ENCODE data around the gene CRHBP.

CRHBP gene

DNA sequence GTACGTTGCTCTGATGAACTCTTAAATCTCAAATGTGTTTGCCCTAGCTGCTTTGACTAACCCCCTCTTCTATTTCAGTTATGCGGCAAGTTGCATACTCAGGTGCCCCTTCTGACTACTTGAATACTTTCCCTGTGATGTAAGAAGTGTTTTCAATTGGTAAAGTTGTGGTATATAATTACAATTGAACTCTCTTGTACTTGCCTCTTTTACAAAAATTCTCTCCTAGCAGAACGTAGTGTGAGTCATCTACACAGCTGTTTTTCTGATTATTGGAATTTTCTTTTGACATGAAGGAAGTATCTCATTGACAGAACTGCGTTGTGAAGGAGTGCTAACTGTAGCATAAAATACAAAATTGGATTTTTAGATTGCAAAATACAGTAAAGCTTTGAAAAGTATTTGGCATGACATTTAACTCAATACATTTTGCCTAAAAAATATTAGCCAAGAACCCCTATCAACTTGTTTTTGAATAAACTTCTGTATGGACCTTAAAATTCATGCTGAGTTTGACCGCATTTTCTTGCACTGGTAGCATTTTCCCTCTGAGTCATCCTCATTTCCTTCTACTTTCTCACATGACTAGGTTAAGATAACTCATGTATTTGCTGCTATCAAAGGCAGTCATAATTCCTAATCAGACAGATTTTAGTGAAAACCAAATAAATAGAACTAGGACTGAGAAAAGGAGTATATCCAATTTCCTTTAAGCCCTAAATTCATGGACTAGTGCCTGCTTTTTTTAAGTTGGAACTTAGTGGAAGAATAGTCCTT, 6.3 kb downstream of the CRHBP start:
- Histone ChIP-seq H3K4me3 (ENCODE audit: low read depth, low read length) (no peak overlapping the region), H3K36me3 (ENCODE audit: control insufficient read depth, insufficient read depth, low read length) (no peaks in the 10 kb centered on the region), H3K27me3 (ENCODE audit: control insufficient read depth, insufficient read depth, low read length) (peaks cover 22% of the 10 kb centered on the region), H3K9ac (ENCODE audit: low read length) (no peak overlapping the region), H3K27ac (ENCODE audit: low read depth, low read length) (no peak overlapping the region), H3K4me1 (ENCODE audit: control insufficient read depth, insufficient read depth, low read length) (peaks cover 14% of the 10 kb centered on the region), H3K9me3 (ENCODE audit: control insufficient read depth, insufficient read depth, low read depth, low read length) (no peaks in the 10 kb centered on the region)

DNA sequence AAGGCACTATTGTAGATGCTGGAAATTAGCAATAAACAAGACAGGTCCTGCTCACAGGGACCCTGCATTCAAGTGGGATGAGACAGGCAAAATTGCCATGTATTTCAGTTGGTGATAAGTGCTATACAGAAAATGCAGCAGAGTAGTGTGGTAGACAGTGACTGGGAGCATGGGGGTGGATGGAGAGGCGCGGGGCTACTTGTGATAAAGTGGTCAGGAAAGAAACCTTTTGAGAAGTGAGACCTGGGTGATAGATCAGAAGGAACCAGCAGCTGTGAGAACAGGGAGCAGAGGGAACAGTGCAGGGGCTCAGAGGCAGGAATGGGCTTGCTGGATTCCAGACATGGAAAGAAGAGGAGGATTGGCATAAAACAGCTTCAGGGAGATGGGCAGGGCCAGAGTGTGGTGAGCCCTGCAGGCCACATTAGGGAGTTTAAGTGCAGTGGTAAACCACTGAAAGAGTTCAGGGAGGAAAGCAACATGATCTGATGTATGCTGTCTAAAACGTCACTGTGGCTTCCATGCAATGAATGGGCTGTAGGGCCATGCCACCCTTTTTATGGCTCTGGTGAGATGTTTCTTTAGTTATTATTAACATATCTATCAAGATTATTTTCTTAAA, 7.3 kb downstream of the CRHBP start:
- no peak overlapping the region for H3K9ac ChIP-seq (ENCODE audit: low read length)
- peaks cover 13% of the 10 kb centered on the region for H3K27me3 ChIP-seq (ENCODE audit: control insufficient read depth, insufficient read depth, low read length)
- H3K4me1 ChIP-seq (ENCODE audit: control insufficient read depth, insufficient read depth, low read length) = peaks cover 11% of the 10 kb centered on the region
- H3K4me3 ChIP-seq (ENCODE audit: low read depth, low read length) = no peak overlapping the region
- H3K27ac ChIP-seq (ENCODE audit: low read depth, low read length) = no peak overlapping the region
- H3K36me3 ChIP-seq (ENCODE audit: control insufficient read depth, insufficient read depth, low read length) = no peaks in the 10 kb centered on the region
- H3K9me3 ChIP-seq (ENCODE audit: control insufficient read depth, insufficient read depth, low read depth, low read length) = no peaks in the 10 kb centered on the region

DNA sequence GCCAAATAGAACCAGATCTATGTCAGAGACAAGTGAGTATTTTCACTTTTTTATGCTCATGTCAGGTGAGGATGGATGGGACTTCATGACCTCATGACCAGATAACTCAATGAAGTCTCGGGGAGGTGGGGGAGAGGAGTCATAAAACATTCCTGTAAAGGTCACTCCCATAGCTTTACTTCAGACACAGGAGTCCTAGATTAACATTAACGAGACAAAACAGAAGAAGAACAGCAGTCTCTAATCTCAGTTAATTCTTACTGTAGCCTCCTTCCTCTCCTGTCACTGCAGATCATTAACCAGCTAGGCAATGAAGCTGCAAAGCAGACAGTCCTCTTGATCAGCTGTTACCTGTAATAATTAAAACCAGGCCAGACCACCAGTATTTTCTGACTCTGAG, 11.2 kb downstream of the CRHBP start:
- Histone ChIP-seq H3K27me3 (ENCODE audit: control insufficient read depth, insufficient read depth, low read length) (no peaks in the 10 kb centered on the region), H3K9ac (ENCODE audit: low read length) (no peak overlapping the region), H3K4me3 (ENCODE audit: low read depth, low read length) (no peak overlapping the region), H3K36me3 (ENCODE audit: control insufficient read depth, insufficient read depth, low read length) (no peaks in the 10 kb centered on the region), H3K27ac (ENCODE audit: low read depth, low read length) (no peak overlapping the region), H3K4me1 (ENCODE audit: control insufficient read depth, insufficient read depth, low read length) (peaks cover 5% of the 10 kb centered on the region), H3K9me3 (ENCODE audit: control insufficient read depth, insufficient read depth, low read depth, low read length) (no peaks in the 10 kb centered on the region)

DNA sequence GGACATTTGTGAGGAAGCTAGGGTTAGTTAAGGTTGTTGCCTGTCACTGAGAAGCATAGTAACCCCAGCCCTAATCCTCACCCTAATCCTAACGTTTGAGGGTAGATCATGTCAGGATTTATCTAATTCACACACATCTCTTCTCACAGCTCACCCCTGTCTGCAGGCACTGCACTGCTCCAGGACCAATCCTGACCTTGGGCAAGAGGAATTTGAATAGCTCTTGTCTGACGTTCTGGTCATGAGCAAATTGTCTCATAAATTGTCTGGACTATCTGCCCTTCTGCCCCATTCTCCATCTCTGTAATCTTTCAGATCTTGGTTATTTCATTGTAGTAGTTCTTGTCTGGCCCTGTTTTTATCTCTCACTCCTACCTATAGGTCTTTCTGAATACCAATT, 18.7 kb downstream of the CRHBP start:
- no peaks in the 10 kb centered on the region for H3K36me3 ChIP-seq (ENCODE audit: control insufficient read depth, insufficient read depth, low read length)
- no peaks in the 10 kb centered on the region for H3K9me3 ChIP-seq (ENCODE audit: control insufficient read depth, insufficient read depth, low read depth, low read length)
- no peak overlapping the region for H3K9ac ChIP-seq (ENCODE audit: low read length)
- no peak overlapping the region for H3K4me3 ChIP-seq (ENCODE audit: low read depth, low read length)
- H3K27ac ChIP-seq (ENCODE audit: low read depth, low read length) = no peak overlapping the region
- H3K27me3 ChIP-seq (ENCODE audit: control insufficient read depth, insufficient read depth, low read length) = no peaks in the 10 kb centered on the region
- no peaks in the 10 kb centered on the region for H3K4me1 ChIP-seq (ENCODE audit: control insufficient read depth, insufficient read depth, low read length)

DNA sequence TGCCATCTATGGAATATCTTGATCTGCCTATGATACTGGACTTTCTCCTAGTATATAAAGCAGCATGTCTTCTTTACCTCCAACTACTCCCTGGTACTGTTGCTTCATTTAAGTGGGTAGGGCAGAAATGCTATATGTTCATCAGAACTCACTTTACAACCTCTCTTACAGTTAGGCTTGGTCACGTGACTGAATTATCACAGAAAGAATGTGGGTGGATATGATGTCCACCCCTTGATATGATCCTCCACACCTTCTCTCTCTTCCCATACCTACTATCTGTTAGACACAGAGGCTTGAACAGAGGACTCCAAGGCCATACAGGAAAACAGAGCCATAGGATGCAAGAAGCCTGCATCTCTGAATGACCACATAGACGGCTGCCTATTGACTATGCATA, 19.8 kb downstream of the CRHBP start:
- Histone ChIP-seq H3K27me3 (ENCODE audit: control insufficient read depth, insufficient read depth, low read length) (no peaks in the 10 kb centered on the region), H3K36me3 (ENCODE audit: control insufficient read depth, insufficient read depth, low read length) (no peaks in the 10 kb centered on the region), H3K4me1 (ENCODE audit: control insufficient read depth, insufficient read depth, low read length) (no peaks in the 10 kb centered on the region), H3K9me3 (ENCODE audit: control insufficient read depth, insufficient read depth, low read depth, low read length) (no peaks in the 10 kb centered on the region), H3K9ac (ENCODE audit: low read length) (no peak overlapping the region), H3K4me3 (ENCODE audit: low read depth, low read length) (no peak overlapping the region), H3K27ac (ENCODE audit: low read depth, low read length) (no peak overlapping the region)

DNA sequence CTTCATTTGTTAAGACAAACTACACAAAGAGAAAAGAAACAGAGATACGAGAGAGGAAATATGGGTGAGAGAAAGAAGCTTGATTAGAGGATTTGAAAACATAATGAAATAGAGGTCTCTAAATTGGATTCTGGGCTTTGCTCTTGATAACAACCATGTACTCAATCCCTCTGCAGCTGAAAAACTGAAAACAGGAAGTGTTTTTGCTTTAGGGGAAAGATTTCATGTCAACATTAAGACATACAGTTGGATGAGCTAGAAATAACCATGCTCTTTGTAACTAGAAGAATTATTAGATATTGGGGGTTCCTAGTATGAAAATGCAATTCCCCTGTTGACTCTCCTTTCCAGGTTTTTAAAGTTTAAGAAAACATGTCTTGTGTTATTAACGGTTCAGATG, 21.9 kb downstream of the CRHBP start:
- no peak overlapping the region for H3K27ac ChIP-seq (ENCODE audit: low read depth, low read length)
- no peaks in the 10 kb centered on the region for H3K4me1 ChIP-seq (ENCODE audit: control insufficient read depth, insufficient read depth, low read length)
- H3K36me3 ChIP-seq (ENCODE audit: control insufficient read depth, insufficient read depth, low read length) = no peaks in the 10 kb centered on the region
- H3K9me3 ChIP-seq (ENCODE audit: control insufficient read depth, insufficient read depth, low read depth, low read length) = no peaks in the 10 kb centered on the region
- no peaks in the 10 kb centered on the region for H3K27me3 ChIP-seq (ENCODE audit: control insufficient read depth, insufficient read depth, low read length)
- no peak overlapping the region for H3K4me3 ChIP-seq (ENCODE audit: low read depth, low read length)
- no peak overlapping the region for H3K9ac ChIP-seq (ENCODE audit: low read length)

DNA sequence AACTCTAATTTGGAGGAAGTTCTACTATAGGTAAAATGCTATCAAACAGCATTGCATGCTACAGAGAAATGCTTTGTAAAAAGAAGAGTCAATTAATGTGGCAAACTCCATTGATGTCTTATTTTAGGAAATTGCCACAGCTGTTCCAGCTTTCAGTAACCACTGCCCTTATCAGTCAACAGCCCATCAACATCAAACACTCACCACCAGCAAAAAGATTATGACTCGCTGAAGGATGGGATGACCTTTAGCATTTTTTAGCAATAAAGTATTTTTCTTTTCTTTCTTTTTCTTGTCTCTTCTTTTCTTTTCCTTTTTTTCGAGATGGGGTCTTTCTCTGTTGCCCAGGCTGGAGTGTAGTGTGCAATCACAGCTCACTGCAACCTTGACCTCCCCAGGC, 26.0 kb downstream of the CRHBP start:
- H3K27me3 ChIP-seq (ENCODE audit: control insufficient read depth, insufficient read depth, low read length) = no peaks in the 10 kb centered on the region
- no peaks in the 10 kb centered on the region for H3K36me3 ChIP-seq (ENCODE audit: control insufficient read depth, insufficient read depth, low read length)
- no peaks in the 10 kb centered on the region for H3K9me3 ChIP-seq (ENCODE audit: control insufficient read depth, insufficient read depth, low read depth, low read length)
- no peak overlapping the region for H3K9ac ChIP-seq (ENCODE audit: low read length)
- no peak overlapping the region for H3K27ac ChIP-seq (ENCODE audit: low read depth, low read length)
- no peaks in the 10 kb centered on the region for H3K4me1 ChIP-seq (ENCODE audit: control insufficient read depth, insufficient read depth, low read length)
- H3K4me3 ChIP-seq (ENCODE audit: low read depth, low read length) = no peak overlapping the region

DNA sequence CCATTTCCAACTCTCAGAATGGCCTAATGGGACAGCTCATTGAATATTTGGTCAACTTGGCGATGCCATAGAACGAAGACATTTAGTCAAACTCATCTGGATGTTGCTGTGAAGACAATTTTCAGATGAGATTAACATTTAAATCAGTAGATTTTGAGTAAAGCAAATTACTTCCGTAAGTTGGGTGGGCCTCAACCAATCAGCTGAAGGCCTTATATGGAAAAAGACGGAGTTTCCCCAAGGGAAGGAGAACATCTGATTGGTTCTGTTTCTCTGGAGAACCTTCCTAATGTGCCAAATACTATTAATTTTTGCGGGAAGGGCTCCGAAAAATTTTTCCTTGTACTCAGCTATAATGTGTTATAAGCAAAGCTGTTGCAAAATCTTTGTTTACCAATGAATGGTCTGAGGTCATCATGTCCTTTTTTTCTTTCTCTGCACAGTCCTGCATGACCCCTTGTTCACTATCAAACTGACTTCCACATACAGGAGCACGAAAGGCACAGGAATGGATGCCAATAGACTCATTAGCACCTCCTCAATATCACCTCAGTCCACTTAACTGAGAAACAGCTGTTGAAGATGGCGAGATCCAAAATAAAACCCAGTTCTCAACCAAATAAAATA, 27.8 kb downstream of the CRHBP start:
- Histone ChIP-seq H3K4me3 (ENCODE audit: low read depth, low read length) (no peak overlapping the region), H3K9ac (ENCODE audit: low read length) (no peak overlapping the region), H3K27me3 (ENCODE audit: control insufficient read depth, insufficient read depth, low read length) (no peaks in the 10 kb centered on the region), H3K9me3 (ENCODE audit: control insufficient read depth, insufficient read depth, low read depth, low read length) (no peaks in the 10 kb centered on the region), H3K36me3 (ENCODE audit: control insufficient read depth, insufficient read depth, low read length) (no peaks in the 10 kb centered on the region), H3K27ac (ENCODE audit: low read depth, low read length) (no peak overlapping the region), H3K4me1 (ENCODE audit: control insufficient read depth, insufficient read depth, low read length) (no peaks in the 10 kb centered on the region)

DNA sequence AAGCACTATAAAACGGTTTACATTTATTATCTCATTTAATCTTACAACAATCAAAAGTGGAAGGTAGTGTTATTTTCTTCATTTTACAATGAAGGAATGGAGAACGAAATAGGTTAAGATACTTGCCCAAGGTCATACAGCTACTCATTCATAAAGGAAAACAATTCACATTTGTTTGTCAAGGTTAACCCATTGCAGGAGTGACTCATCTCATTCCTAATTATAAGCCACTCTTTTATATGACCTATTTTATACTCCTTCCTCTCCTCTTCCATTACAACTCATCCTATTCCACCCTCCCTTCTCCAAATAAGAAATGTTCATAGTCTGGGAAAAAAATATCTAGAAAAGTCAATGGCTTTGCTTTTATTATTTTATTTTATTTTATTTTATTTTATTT, 29.6 kb downstream of the CRHBP start:
- no peaks in the 10 kb centered on the region for H3K36me3 ChIP-seq (ENCODE audit: control insufficient read depth, insufficient read depth, low read length)
- no peaks in the 10 kb centered on the region for H3K9me3 ChIP-seq (ENCODE audit: control insufficient read depth, insufficient read depth, low read depth, low read length)
- H3K4me1 ChIP-seq (ENCODE audit: control insufficient read depth, insufficient read depth, low read length) = peaks cover 4% of the 10 kb centered on the region; the same call in 1 of the 2 replicates
- no peaks in the 10 kb centered on the region for H3K27me3 ChIP-seq (ENCODE audit: control insufficient read depth, insufficient read depth, low read length)
- no peak overlapping the region for H3K27ac ChIP-seq (ENCODE audit: low read depth, low read length)
- H3K4me3 ChIP-seq (ENCODE audit: low read depth, low read length) = no peak overlapping the region
- H3K9ac ChIP-seq (ENCODE audit: low read length) = no peak overlapping the region

DNA sequence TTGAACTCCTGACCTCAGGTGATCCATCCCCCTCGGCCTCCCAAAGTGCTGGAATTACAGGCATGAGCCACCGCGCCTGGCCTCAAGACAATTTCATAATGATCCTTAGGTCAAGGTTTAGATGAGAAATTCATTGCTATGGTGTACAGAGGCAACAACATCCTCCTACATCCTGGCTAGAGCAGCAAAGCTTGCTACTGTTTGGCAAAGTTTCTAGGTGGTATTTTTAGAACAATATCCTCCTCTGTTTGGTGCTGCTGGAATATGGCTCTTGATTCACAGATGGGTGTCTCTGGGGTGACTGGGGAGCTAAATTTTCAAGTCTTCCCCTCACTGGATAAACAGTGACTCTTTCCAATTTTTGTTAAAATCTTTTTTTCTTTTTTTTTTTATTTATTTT, 30.6 kb downstream of the CRHBP start:
- H3K27ac ChIP-seq (ENCODE audit: low read depth, low read length) = no peak overlapping the region
- H3K27me3 ChIP-seq (ENCODE audit: control insufficient read depth, insufficient read depth, low read length) = no peaks in the 10 kb centered on the region
- H3K9ac ChIP-seq (ENCODE audit: low read length) = no peak overlapping the region
- no peaks in the 10 kb centered on the region for H3K36me3 ChIP-seq (ENCODE audit: control insufficient read depth, insufficient read depth, low read length)
- no peak overlapping the region for H3K4me3 ChIP-seq (ENCODE audit: low read depth, low read length)
- no peaks in the 10 kb centered on the region for H3K9me3 ChIP-seq (ENCODE audit: control insufficient read depth, insufficient read depth, low read depth, low read length)
- peaks cover 4% of the 10 kb centered on the region; the same call in 1 of the 2 replicates for H3K4me1 ChIP-seq (ENCODE audit: control insufficient read depth, insufficient read depth, low read length)

DNA sequence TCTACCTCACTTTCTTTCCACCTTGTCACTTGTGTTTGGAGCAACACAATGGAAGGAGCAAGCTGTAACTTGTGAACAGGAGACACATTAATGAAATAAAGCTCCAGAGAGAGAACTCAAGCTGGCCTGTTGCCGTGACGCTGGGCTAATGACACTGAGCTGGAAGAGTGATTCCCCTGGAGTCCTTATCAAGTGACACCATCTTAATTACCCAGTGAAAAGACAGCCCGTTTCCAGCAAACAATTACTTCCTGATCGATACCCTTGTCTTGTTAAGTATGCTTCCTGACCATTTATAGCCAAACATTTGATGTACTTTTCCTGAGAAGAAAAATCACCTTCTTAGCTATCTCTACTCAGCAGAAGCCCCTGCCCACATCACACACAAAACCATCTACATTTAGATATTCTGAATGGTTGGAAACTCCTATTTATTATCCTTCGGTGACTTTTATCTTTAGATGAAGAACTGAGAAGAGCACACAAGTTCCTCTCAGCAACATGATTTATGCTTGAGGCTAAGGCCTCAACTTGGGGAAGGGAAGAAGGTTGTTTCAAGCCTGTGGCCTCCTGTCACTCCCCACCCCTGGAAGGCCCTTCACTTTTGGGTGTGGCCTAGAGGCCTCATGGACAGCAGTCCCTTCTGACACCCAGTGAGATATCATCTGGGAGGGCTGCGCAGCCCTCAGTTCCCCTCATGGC, 34.1 kb downstream of the CRHBP start:
- Histone ChIP-seq H3K27ac (ENCODE audit: low read depth, low read length) (no peak overlapping the region; the same call in 1 of the 2 replicates), H3K27me3 (ENCODE audit: control insufficient read depth, insufficient read depth, low read length) (no peaks in the 10 kb centered on the region), H3K4me3 (ENCODE audit: low read depth, low read length) (no peak overlapping the region), H3K4me1 (ENCODE audit: control insufficient read depth, insufficient read depth, low read length) (peaks cover 4% of the 10 kb centered on the region; the same call in 1 of the 2 replicates), H3K36me3 (ENCODE audit: control insufficient read depth, insufficient read depth, low read length) (no peaks in the 10 kb centered on the region), H3K9me3 (ENCODE audit: control insufficient read depth, insufficient read depth, low read depth, low read length) (no peaks in the 10 kb centered on the region), H3K9ac (ENCODE audit: low read length) (no peak overlapping the region)
